H1 (cell line): Measurements from ENCODE around the gene ABHD2. TPM values are rescaled to one million over a fixed set of nuclear protein-coding genes. Genes with fewer than 3 reads are reported as not detected.

Experiments
- CTCF ChIA-PET: fragments of 300-600 bp; sonication (Branson Sonifier 250); formaldehyde crosslinking; loops from one replicate; lab custom pipeline; 2021; ENCODE audit not compliant: partially characterized antibody; lab: Charles Lee
- POLR2A ChIA-PET: fragments of 300-600 bp; sonication (Branson Sonifier 250); formaldehyde crosslinking; loops from one replicate; lab custom pipeline; 2021; ENCODE audit warnings: inconsistent platforms; ENCODE audit not compliant: partially characterized antibody; lab: Charles Lee
- DNase-seq, 2 experiments: peaks; one replicate each; pipeline versions ENCODE4 v3.0.0 to v3.0.0-alpha.2; 2010 to 2022; ENCODE audit warnings: low spot score in 2 of 2, low read depth in 1 of 2, mixed read lengths in 1 of 2
- FAIRE-seq: peaks from 2 replicates; lab custom pipeline; 2011; peaks lifted over from hg19 to GRCh38; lab: Jason Lieb, UNC
- H2AFZ ChIP-seq: 2 replicates; pipeline ENCODE4 v1.8.1; 2012; ENCODE audit warnings: low read length, inconsistent platforms
- H2AK5ac ChIP-seq: 2 replicates; pipeline ENCODE4 v1.6.1; 2013; ENCODE audit warnings: low read depth, low read length
- H2BK120ac ChIP-seq: replicated peaks from 2 replicates; pipeline ENCODE3; 2013; ENCODE audit warnings: low read depth, low read length, inconsistent platforms
- H2BK12ac ChIP-seq: 2 replicates; pipeline ENCODE4 v1.6.1; 2013; ENCODE audit warnings: low read depth, low read length
- H2BK15ac ChIP-seq: 2 replicates; pipeline ENCODE4 v1.6.1; 2013; ENCODE audit warnings: low read length
- H2BK20ac ChIP-seq: 2 replicates; pipeline ENCODE4 v1.6.1; 2013; ENCODE audit warnings: low read length
- H2BK5ac ChIP-seq: 2 replicates; pipeline ENCODE4 v1.6.1; 2013; ENCODE audit warnings: low read depth, low read length
- H3K14ac ChIP-seq: 2 replicates; pipeline ENCODE4 v1.6.1; 2013; ENCODE audit warnings: inconsistent platforms; ENCODE audit not compliant: insufficient read length
- H3K18ac ChIP-seq: 2 replicates; pipeline ENCODE4 v1.6.1; 2013; ENCODE audit warnings: low read length; ENCODE audit errors: extremely low read depth
- H3K23ac ChIP-seq: 2 replicates; pipeline ENCODE4 v1.6.1; 2013; ENCODE audit warnings: inconsistent platforms; ENCODE audit not compliant: insufficient read length
- H3K23me2 ChIP-seq: 2 replicates; pipeline ENCODE4 v1.6.1; 2013; ENCODE audit warnings: low read depth, low read length
- H3K27ac ChIP-seq: 2 replicates; pipeline ENCODE4 v1.6.1; 2011; ENCODE audit warnings: low read depth, low read length, inconsistent platforms
- H3K27me3 ChIP-seq, 4 experiments: replicated peaks in 1 of 4; 1 replicate in 1 of 4; 2 replicates in 3 of 4; pipeline versions ENCODE4 v1.6.1 to v1.8.1; 2011 to 2013; ENCODE audit warnings: low read length in 3 of 4, mild to moderate bottlenecking in 3 of 4, inconsistent platforms in 2 of 4, mixed read lengths in 2 of 4, moderate library complexity in 1 of 4; ENCODE audit not compliant: control insufficient read depth in 3 of 4, insufficient read depth in 3 of 4; ENCODE audit errors: extremely low read depth in 1 of 4
- H3K36me3 ChIP-seq, 4 experiments: 2 replicates each; pipeline versions ENCODE4 v1.6.1 to v1.8.1; 2011 to 2013; ENCODE audit warnings: mild to moderate bottlenecking in 4 of 4, low read length in 3 of 4, moderate library complexity in 2 of 4, control low read depth in 1 of 4, inconsistent platforms in 1 of 4; ENCODE audit not compliant: insufficient read depth in 4 of 4, control insufficient read depth in 2 of 4
- H3K4ac ChIP-seq: replicated peaks from 2 replicates; pipeline ENCODE3; 2013; ENCODE audit warnings: low read length, low read depth, mixed read lengths, inconsistent platforms; ENCODE audit not compliant: insufficient read length
- H3K4me1 ChIP-seq, 4 experiments: replicated peaks in 1 of 4; 1 replicate in 1 of 4; 2 replicates in 3 of 4; pipeline versions ENCODE4 v1.6.1 to v1.8.1; 2011 to 2013; ENCODE audit warnings: low read length in 3 of 4, inconsistent platforms in 2 of 4, mixed read lengths in 1 of 4; ENCODE audit not compliant: insufficient read depth in 4 of 4, control insufficient read depth in 3 of 4
- H3K4me2 ChIP-seq, 2 experiments: 2 replicates each; pipeline versions ENCODE4 v1.6.1 to v1.8.1; 2011 to 2013; ENCODE audit warnings: low read depth in 2 of 2, low read length in 2 of 2, control low read depth in 1 of 2, inconsistent platforms in 1 of 2, mild to moderate bottlenecking in 1 of 2; ENCODE audit not compliant: insufficient read depth in 1 of 2
- H3K4me3 ChIP-seq, 4 experiments: fragments of 200-600, 300-600 bp in 1 of 4; sonication (generic), shearing (Covaris generic), sonication (Bioruptor Twin) in 1 of 4; 2 replicates each; pipeline versions ENCODE4 v1.5.1 to v1.8.1; 2011 to 2016; ENCODE audit warnings: low read length in 4 of 4, low read depth in 3 of 4, control low read depth in 2 of 4, inconsistent platforms in 2 of 4, mild to moderate bottlenecking in 2 of 4, mixed read lengths in 1 of 4, moderate library complexity in 1 of 4; ENCODE audit not compliant: insufficient read depth in 2 of 4; ENCODE audit errors: extremely low read depth in 1 of 4
- H3K56ac ChIP-seq: replicated peaks from 2 replicates; pipeline ENCODE3; 2013; ENCODE audit warnings: low read depth, mild to moderate bottlenecking, mixed read lengths, low read length, inconsistent platforms; ENCODE audit not compliant: insufficient read length
- H3K79me1 ChIP-seq: 2 replicates; pipeline ENCODE4 v1.6.1; 2013; ENCODE audit warnings: low read depth, low read length, control low read depth
- H3K79me2 ChIP-seq, 2 experiments: 2 replicates each; pipeline versions ENCODE4 v1.6.1 to v1.8.1; 2012 to 2013; ENCODE audit warnings: low read length in 2 of 2, mild to moderate bottlenecking in 2 of 2, inconsistent platforms in 1 of 2; ENCODE audit not compliant: insufficient read depth in 2 of 2, control insufficient read depth in 1 of 2
- H3K9ac ChIP-seq, 4 experiments: replicated peaks in 1 of 4; 1 replicate in 1 of 4; 2 replicates in 3 of 4; pipeline versions ENCODE4 v1.6.1 to v1.8.1; 2011 to 2013; ENCODE audit warnings: low read depth in 3 of 4, low read length in 3 of 4, control low read depth in 2 of 4, mild to moderate bottlenecking in 2 of 4, moderate library complexity in 2 of 4, inconsistent platforms in 1 of 4; ENCODE audit errors: extremely low read depth in 1 of 4
- H3K9me3 ChIP-seq, 2 experiments: 2 replicates each; pipeline versions ENCODE4 v1.6.1 to v1.8.1; 2012 to 2013; ENCODE audit warnings: mild to moderate bottlenecking in 2 of 2, moderate library complexity in 2 of 2, control low read depth in 1 of 2, inconsistent platforms in 1 of 2, low read depth in 1 of 2, low read length in 1 of 2, mixed read lengths in 1 of 2; ENCODE audit not compliant: insufficient read depth in 2 of 2
- H4K20me1 ChIP-seq, 2 experiments: replicated peaks in 1 of 2; 2 replicates each; pipeline versions ENCODE3 to v1.8.1; 2011 to 2013; ENCODE audit warnings: inconsistent platforms in 2 of 2, low read length in 2 of 2, mild to moderate bottlenecking in 1 of 2; ENCODE audit not compliant: insufficient read depth in 2 of 2, control insufficient read depth in 1 of 2
- H4K5ac ChIP-seq: 2 replicates; pipeline ENCODE4 v1.6.1; 2013; ENCODE audit warnings: low read length, low read depth, mixed read lengths, inconsistent platforms; ENCODE audit not compliant: insufficient read length
- H4K8ac ChIP-seq: 2 replicates; pipeline ENCODE4 v1.8.0; 2013; ENCODE audit warnings: mild to moderate bottlenecking, moderate library complexity, low read length, inconsistent platforms; ENCODE audit not compliant: insufficient read depth; ENCODE audit errors: extremely low read depth
- H4K91ac ChIP-seq: replicated peaks from 2 replicates; pipeline ENCODE3; 2013; ENCODE audit warnings: low read length, mixed read lengths, inconsistent platforms; ENCODE audit not compliant: insufficient read length
- ASH2L ChIP-seq: fragments of 200-600, 300-600 bp; sonication (generic); IDR thresholded peaks from one replicate; pipeline ENCODE4 v1.7.1; 2017; ENCODE audit warnings: low read length
- BCL11A ChIP-seq, 2 experiments: IDR thresholded peaks; one replicate each; pipeline ENCODE4 v1.6.1; 2011; ENCODE audit warnings: low read depth in 2 of 2, low read length in 2 of 2, mild to moderate bottlenecking in 2 of 2
- CTBP2 ChIP-seq: IDR thresholded peaks from 2 replicates; pipeline ENCODE4 v1.7.0; 2011; ENCODE audit warnings: borderline replicate concordance, mild to moderate bottlenecking, moderate library complexity, mixed read lengths, low read length; ENCODE audit not compliant: insufficient read depth, insufficient read length
- EGR1 ChIP-seq: IDR thresholded peaks from 2 replicates; pipeline ENCODE4 v1.6.1; 2011; ENCODE audit warnings: low read depth, low read length, borderline replicate concordance
- GABPA ChIP-seq: IDR thresholded peaks from 2 replicates; pipeline ENCODE4 v1.6.1; 2011; ENCODE audit warnings: mild to moderate bottlenecking, low read length, moderate library complexity, borderline replicate concordance; ENCODE audit not compliant: insufficient read depth
- NANOG ChIP-seq: IDR thresholded peaks from 2 replicates; pipeline ENCODE4 v1.6.1; 2011; ENCODE audit warnings: low read length, low read depth, mild to moderate bottlenecking, inconsistent platforms; ENCODE audit not compliant: insufficient read depth, poor library complexity, severe bottlenecking
- RXRA ChIP-seq: IDR thresholded peaks from 2 replicates; pipeline ENCODE4 v1.6.1; 2011; ENCODE audit warnings: low read depth, mild to moderate bottlenecking, low read length, moderate library complexity; ENCODE audit not compliant: insufficient read depth
- SIN3A ChIP-seq, 2 experiments: IDR thresholded peaks in 1 of 2; conservative IDR thresholded peaks in 1 of 2; 2 replicates each; pipeline ENCODE4 v1.6.1; 2011 to 2012; ENCODE audit warnings: low read length in 2 of 2, improper control_type of control experiment in 1 of 2, low read depth in 1 of 2, mild to moderate bottlenecking in 1 of 2
- SIRT6 ChIP-seq: IDR thresholded peaks from one replicate; pipeline ENCODE4 v1.7.1; 2012; ENCODE audit warnings: low read length, inconsistent platforms
- SIX5 ChIP-seq: IDR thresholded peaks from 2 replicates; pipeline ENCODE4 v1.6.1; 2011; ENCODE audit warnings: mild to moderate bottlenecking, low read depth, low read length
- USF2 ChIP-seq: IDR thresholded peaks from 2 replicates; pipeline ENCODE4 v1.6.1; 2011; ENCODE audit warnings: low read length, improper control_type of control experiment
- YY1 ChIP-seq: IDR thresholded peaks from 2 replicates; pipeline ENCODE4 v1.6.1; 2011; ENCODE audit warnings: low read depth, mild to moderate bottlenecking, low read length
- WGBS, 2 experiments: shearing (Covaris generic) in 1 of 2; methylation state at CpG; one replicate each; pipeline versions ENCODE4 v1.1.6 to v1.1.7; 2013 to 2015; ENCODE audit warnings: low lambda C conversion rate in 2 of 2, mixed read lengths in 2 of 2, inconsistent platforms in 1 of 2, low coverage in 1 of 2, missing lambda C conversion rate in 1 of 2; ENCODE audit not compliant: insufficient replicate concordance in 2 of 2, insufficient coverage in 1 of 2, insufficient read length in 1 of 2; ENCODE audit errors: extremely low coverage in 1 of 2, missing lambda C conversion rate in 1 of 2; 5-methylcytosine and 5-hydroxymethylcytosine counted together
- polyA plus RNA-seq, 7 experiments: library from polyadenylated mRNA; depleted of rRNA in 3 of 7; stranded (reverse) in 5 of 7; unstranded in 2 of 7; fragments of >200 nt in 5 of 7; fragments of 200-250 nt in 2 of 7; gene quantifications; 1 replicate in 5 of 7; 2 replicates in 1 of 7; 4 replicates in 1 of 7; pipeline versions ENCODE4 v1.2.1 to v1.2.3, GENCODE V29; 2011 to 2013; ENCODE audit warnings: missing spikeins in 2 of 7, mixed read lengths in 2 of 7
- total RNA-seq: library from RNA; stranded (reverse); fragmentation: NEBNext Ultra II Directional; extraction: Animal tissue kit (Norgen Biotek cat#: 25700); gene quantifications from 2 replicates; pipeline ENCODE4 v1.2.1, GENCODE V29; 2021

ABHD2 gene
- total and polyA plus RNA-seq, 2 of the 8 experiments (the other 6 are each of a cell fraction or from before 2014, with no cell fraction given) = 9.1 to 23.7 TPM

DNA sequence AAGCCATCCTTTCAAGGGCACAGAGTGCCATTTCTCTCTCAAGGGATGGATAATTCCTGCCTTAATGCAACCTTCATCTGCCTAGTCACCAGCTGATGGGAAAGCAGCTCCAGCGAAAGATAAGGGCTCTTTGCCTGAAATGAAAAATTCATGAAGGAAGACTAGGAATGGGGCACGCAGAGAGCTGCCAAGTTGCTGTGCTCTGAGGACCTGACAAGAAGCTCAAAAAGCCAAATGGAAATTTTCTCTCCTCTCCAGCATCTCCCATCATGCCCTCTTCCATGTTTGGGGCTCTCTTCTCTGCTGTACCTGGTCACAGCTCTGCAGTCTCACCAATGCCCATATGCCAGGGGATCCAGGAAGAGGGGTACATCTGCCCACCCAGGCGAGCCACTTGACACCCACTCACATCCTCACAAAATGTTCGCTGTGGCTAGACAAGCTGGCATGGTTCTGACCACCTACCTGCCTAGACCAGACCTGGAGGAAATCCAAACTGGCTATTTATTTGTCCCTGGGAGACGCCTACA, 29.3 kb upstream of the ABHD2 start:
- WGBS, 2 experiments = 79% methylated on average over 5 of the region's 5 CpGs; no CpG with 5 or more reads in 1 of the 2 experiments
- no peak overlapping the region for H3K4ac ChIP-seq
- POLR2A ChIA-PET = interaction anchor here (1.2 kb wide), 1 partner anchor 9 kb away, joined by 3 read pairs; no protein-coding TSS in a partner anchor
- H3K36me3 ChIP-seq = no peaks in the 10 kb centered on the region
- 0 out of 2 replicates have a peak overlapping the region, but pooled peaks have one; percentile 13 for H2BK5ac ChIP-seq
- H2AFZ ChIP-seq = no peak overlapping the region
- peaks cover 0 to 2% (median 0%) of the 10 kb centered on the region in 4 experiments; a peak in 4 of 7 replicates for H3K4me1 ChIP-seq
- H4K91ac ChIP-seq = peak overlapping the region; percentile 44
- no peak overlapping the region; a peak in 1 of 7 replicates for H3K9ac ChIP-seq
- H2BK12ac ChIP-seq = no peak overlapping the region
- no peaks in the 10 kb centered on the region; the same call in 1 of the 2 replicates for H3K23me2 ChIP-seq
- no peak overlapping the region for H3K23ac ChIP-seq
- DNase-seq (no peak), FAIRE-seq (no peak)
- H3K4me3 ChIP-seq = no peak overlapping the region
- H2BK15ac ChIP-seq = no peak overlapping the region
- no peaks in the 10 kb centered on the region for H3K79me2 ChIP-seq
- no peak overlapping the region for H3K56ac ChIP-seq
- H3K79me1 ChIP-seq = no peaks in the 10 kb centered on the region
- 0 out of 7 replicates have a peak, but pooled peaks cover 0 to 3% (median 0%) of the 10 kb centered on the region in 4 experiments for H3K27me3 ChIP-seq
- no peak overlapping the region for H2BK20ac ChIP-seq
- CTCF ChIA-PET = interaction anchor here (1.1 to 12.7 kb wide), 15 partner anchors 14 to 300 kb away, joined by 3 to 297 read pairs (median 13); partner anchors contain the start of genes ABHD2 and HAPLN3
- no peak overlapping the region for H2AK5ac ChIP-seq
- H3K9me3 ChIP-seq = no peaks in the 10 kb centered on the region
- no peak overlapping the region for H3K14ac ChIP-seq
- H3K4me2 ChIP-seq = no peak overlapping the region
- H4K5ac ChIP-seq = no peak overlapping the region
- no peak overlapping the region for H4K8ac ChIP-seq
- no peak overlapping the region for H2BK120ac ChIP-seq
- no peaks in the 10 kb centered on the region for H4K20me1 ChIP-seq
- H3K27ac ChIP-seq = no peak overlapping the region
- H3K18ac ChIP-seq = no peak overlapping the region
- TF ChIP-seq CTBP2 (no peak), RXRA (no peak), SIN3A (conservative IDR thresholded peaks at IDR 0.05 in 1 of 2, IDR thresholded peaks at IDR 0.05 in 1 of 2; ENCODE audit: low read depth in 1 of 2, low read length in 2 of 2) (no peak), SIX5 (no peak), YY1 (no peak), EGR1 (no peak), USF2 (no peak), ASH2L (no peak), BCL11A (IDR thresholded peaks at IDR 0.05; ENCODE audit: low read depth in 2 of 2, low read length in 2 of 2) (no peak), SIRT6 (no peak), NANOG (no peak), GABPA (no peak)
